Measurements from ENCODE around the gene BANP. TPM values are rescaled to one million over a fixed set of nuclear protein-coding genes. Genes with fewer than 3 reads are reported as not detected.

BANP gene
- total RNA-seq, 1 experiment from 2014 or later = 24.2 TPM

DNA sequence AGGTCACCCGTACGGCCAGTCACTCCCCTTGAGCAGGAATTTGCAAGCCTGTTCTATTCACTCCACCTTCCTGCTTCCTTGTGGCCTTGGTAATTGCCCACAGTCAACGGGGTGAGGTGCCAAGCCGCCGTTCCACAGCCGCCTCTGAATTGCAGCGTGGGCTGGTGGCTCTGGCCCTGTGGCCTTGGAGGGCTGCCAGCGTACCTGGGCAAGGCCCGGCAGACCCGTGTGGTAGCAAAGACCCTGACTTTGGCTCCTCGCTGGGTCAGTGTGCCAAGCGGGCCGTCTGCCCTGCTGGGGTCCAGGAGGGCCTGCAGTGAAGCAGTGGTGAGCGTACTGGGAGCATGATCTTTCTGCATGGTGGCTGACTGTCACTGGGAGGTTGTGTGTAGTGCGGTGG lies 3.6 kb downstream of the BANP start:
- no peaks in the 10 kb centered on the region for H3K9me2 ChIP-seq (replicated peaks; ENCODE audit: low read length)
- H3F3A ChIP-seq (ENCODE audit: low read length, unreplicated experiment) = no peaks in the 10 kb centered on the region
- no peaks in the 10 kb centered on the region for H3K9me3 ChIP-seq (ENCODE audit: low read length)
- no peak for ATAC-seq
- H4K20me1 ChIP-seq (ENCODE audit: low read length) = no peaks in the 10 kb centered on the region
- H3K9ac ChIP-seq (ENCODE audit: low read length) = no peak overlapping the region
- H3K27me3 ChIP-seq (ENCODE audit: low read length) = no peaks in the 10 kb centered on the region
- peaks cover 83% of the 10 kb centered on the region for H3K79me2 ChIP-seq (ENCODE audit: low read length)
- POLR2A ChIA-PET (ENCODE audit: unreplicated experiment) = no interaction called here
- no peak overlapping the region for H3K4me3 ChIP-seq (ENCODE audit: low read length)
- no peak for DNase-seq
- intact Hi-C loops (cut with micrococcal nuclease) = no loop called here
- no peak overlapping the region for H2AFZ ChIP-seq (ENCODE audit: low read length)
- H3K36me3 ChIP-seq (ENCODE audit: low read depth, low read length) = no peaks in the 10 kb centered on the region
- 0 out of 2 replicates have a peak, but pooled peaks cover 7% of the 10 kb centered on the region for H3K4me1 ChIP-seq (ENCODE audit: insufficient read depth, low read length)
- H3K27ac ChIP-seq (ENCODE audit: low read length) = no peak overlapping the region
- H3K4me2 ChIP-seq (ENCODE audit: low read length) = no peak overlapping the region
- CTCF ChIA-PET = no interaction called here
- no TSS peak for BruUV-seq (replicated peaks)
- TF ChIP-seq EZH2 (IDR thresholded peaks at IDR 0.05; ENCODE audit: low read length, unreplicated experiment) (no peak), CTCF (conservative IDR thresholded peaks at IDR 0.05; ENCODE audit: low read depth, low read length) (no peak), EZH2phosphoT487 (IDR thresholded peaks at IDR 0.05; ENCODE audit: borderline replicate concordance, low read length) (no peak)

DNA sequence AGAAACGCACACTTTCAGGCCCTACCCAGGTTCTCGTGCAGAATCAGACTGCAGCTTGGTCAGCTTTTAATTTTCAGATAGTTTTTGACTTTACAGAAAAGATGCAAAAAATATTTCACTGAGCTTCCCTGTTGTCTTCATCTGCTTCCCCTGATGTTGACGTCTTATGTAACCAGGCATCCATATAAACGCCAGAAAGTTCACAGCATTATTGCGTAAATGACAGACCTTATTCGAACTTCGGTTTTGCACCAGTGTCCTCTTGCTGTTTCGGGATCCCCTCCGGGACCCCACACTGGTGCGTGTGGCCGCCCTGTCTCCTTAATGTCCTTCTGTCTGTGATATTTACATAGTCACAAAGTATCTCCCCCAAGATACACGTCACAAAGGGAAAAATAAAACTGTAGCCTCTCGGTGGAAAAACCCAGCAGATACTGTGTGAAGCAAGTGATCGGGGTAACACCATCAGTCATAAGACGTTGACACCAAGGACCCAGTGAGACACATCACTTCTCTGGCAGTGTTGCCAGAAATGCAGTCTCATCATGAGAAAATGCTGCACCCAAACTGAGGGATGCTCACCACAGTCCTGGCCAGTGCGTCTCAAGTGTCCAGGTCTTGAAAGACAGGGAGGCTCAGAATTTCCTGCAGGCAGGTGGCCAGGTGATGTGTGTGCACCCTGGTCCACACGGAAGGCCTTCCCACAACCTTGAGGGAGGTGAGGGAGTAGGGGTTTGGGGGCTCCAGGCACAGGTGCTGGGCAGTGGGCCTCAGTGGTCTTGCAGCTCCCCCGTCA lies 4.3 kb downstream of the BANP start:
- Histone ChIP-seq H3K9me2 (replicated peaks; ENCODE audit: low read length) (no peaks in the 10 kb centered on the region), H3K27me3 (ENCODE audit: low read length) (no peaks in the 10 kb centered on the region), H3K27ac (ENCODE audit: low read length) (no peak overlapping the region), H3K9ac (ENCODE audit: low read length) (no peak overlapping the region), H3F3A (ENCODE audit: low read length, unreplicated experiment) (no peaks in the 10 kb centered on the region), H3K36me3 (ENCODE audit: low read depth, low read length) (no peaks in the 10 kb centered on the region), H3K9me3 (ENCODE audit: low read length) (no peaks in the 10 kb centered on the region), H3K4me2 (ENCODE audit: low read length) (no peak overlapping the region), H3K4me3 (ENCODE audit: low read length) (no peak overlapping the region), H4K20me1 (ENCODE audit: low read length) (no peaks in the 10 kb centered on the region), H3K79me2 (ENCODE audit: low read length) (peaks cover 90% of the 10 kb centered on the region), H2AFZ (ENCODE audit: low read length) (no peak overlapping the region), H3K4me1 (ENCODE audit: insufficient read depth, low read length) (0 out of 2 replicates have a peak, but pooled peaks cover 7% of the 10 kb centered on the region)
- ChIA-PET POLR2A (ENCODE audit: unreplicated experiment) (no interaction called here), CTCF (no interaction called here)
- ATAC-seq = no peak
- intact Hi-C loops (cut with micrococcal nuclease) = no loop called here
- no peak for DNase-seq
- no TSS peak for BruUV-seq (replicated peaks)
- TF ChIP-seq EZH2 (IDR thresholded peaks at IDR 0.05; ENCODE audit: low read length, unreplicated experiment) = no peak
- no peak for TF ChIP-seq CTCF (conservative IDR thresholded peaks at IDR 0.05; ENCODE audit: low read depth, low read length)
- TF ChIP-seq EZH2phosphoT487 (IDR thresholded peaks at IDR 0.05; ENCODE audit: borderline replicate concordance, low read length) = no peak

DNA sequence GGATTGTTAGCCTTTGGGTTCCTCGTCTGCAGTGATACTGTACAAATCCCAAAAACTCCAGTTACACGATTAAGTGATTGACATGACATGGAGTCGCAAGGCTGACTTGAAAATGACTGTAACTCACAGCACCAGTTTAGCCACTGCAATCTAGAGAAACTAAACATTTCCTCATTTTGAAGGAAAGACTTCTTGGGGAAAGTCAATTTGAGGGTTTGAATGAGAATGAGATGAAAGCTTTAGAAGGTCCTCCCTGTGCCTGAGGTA lies 4.8 kb downstream of the BANP start:
- intact Hi-C loops (cut with micrococcal nuclease) = no loop called here
- no peaks in the 10 kb centered on the region for H4K20me1 ChIP-seq (ENCODE audit: low read length)
- no peak overlapping the region for H2AFZ ChIP-seq (ENCODE audit: low read length)
- no peaks in the 10 kb centered on the region for H3K9me2 ChIP-seq (replicated peaks; ENCODE audit: low read length)
- BruUV-seq (replicated peaks) = no TSS peak
- H3K4me3 ChIP-seq (ENCODE audit: low read length) = no peak overlapping the region
- no peak overlapping the region for H3K27ac ChIP-seq (ENCODE audit: low read length)
- H3K36me3 ChIP-seq (ENCODE audit: low read depth, low read length) = no peaks in the 10 kb centered on the region
- DNase-seq = no peak
- TF ChIP-seq EZH2 (IDR thresholded peaks at IDR 0.05; ENCODE audit: low read length, unreplicated experiment) = no peak
- no peak for TF ChIP-seq EZH2phosphoT487 (IDR thresholded peaks at IDR 0.05; ENCODE audit: borderline replicate concordance, low read length)
- no peak for TF ChIP-seq CTCF (conservative IDR thresholded peaks at IDR 0.05; ENCODE audit: low read depth, low read length)
- no peaks in the 10 kb centered on the region for H3F3A ChIP-seq (ENCODE audit: low read length, unreplicated experiment)
- no peak overlapping the region for H3K4me2 ChIP-seq (ENCODE audit: low read length)
- CTCF ChIA-PET = no interaction called here
- ATAC-seq = no peak
- POLR2A ChIA-PET (ENCODE audit: unreplicated experiment) = no interaction called here
- H3K9ac ChIP-seq (ENCODE audit: low read length) = no peak overlapping the region
- 0 out of 2 replicates have a peak, but pooled peaks cover 7% of the 10 kb centered on the region for H3K4me1 ChIP-seq (ENCODE audit: insufficient read depth, low read length)
- peaks cover 95% of the 10 kb centered on the region for H3K79me2 ChIP-seq (ENCODE audit: low read length)
- H3K9me3 ChIP-seq (ENCODE audit: low read length) = no peaks in the 10 kb centered on the region
- no peaks in the 10 kb centered on the region for H3K27me3 ChIP-seq (ENCODE audit: low read length)

All from PC-3 (cell line).